Measurements from ENCODE around the gene BASP1. TPM values are rescaled to one million over a fixed set of nuclear protein-coding genes. Genes with fewer than 3 reads are reported as not detected.

The BASP1 gene
- total RNA-seq, 4 donors from 2014 or later, result 46.0 to 54.6 (median 49.8) TPM

- H3K27ac ChIP-seq, result no peak overlapping the region
These were observed 3.5 kb upstream of the BASP1 start for GRCh38 chr5:17213938-17214337.

GRCh38 chr5:17214893-17215292 lies 2.5 kb upstream of the BASP1 start:
- Histone ChIP-seq H3K4me1 (peaks cover 0 to 27% (median 3%) of the 10 kb centered on the region in 4 donors), H3K27me3 (peaks cover 0 to 30% of the 10 kb centered on the region in 2 donors), H3K36me3 (no peaks in the 10 kb centered on the region), H3K9me3 (no peaks in the 10 kb centered on the region), H3K27ac (no peak overlapping the region), H3K4me3 (no peak overlapping the region)
- 90% methylated on average over 2 of the region's 2 CpGs for WGBS, 2 donors
- TF ChIP-seq POLR2A (IDR thresholded peaks at IDR 0.05) (no peak), CTCF (IDR thresholded peaks at IDR 0.05) (no peak), EP300 (IDR thresholded peaks at IDR 0.05) (no peak)
- no peak for DNase-seq (ENCODE audit: low spot score in 2 of 2)

More at GRCh38 chr5:17213938-17214337, 3.5 kb upstream of the BASP1 start:
- no peak for DNase-seq (ENCODE audit: low spot score in 2 of 2)
- WGBS, 2 donors, result 78 to 84% methylated on average over 2 of the region's 2 CpGs
- Histone ChIP-seq H3K27me3 (peaks cover 0 to 21% of the 10 kb centered on the region in 2 donors), H3K4me3 (no peak overlapping the region), H3K4me1 (peaks cover 0 to 24% (median 3%) of the 10 kb centered on the region in 4 donors), H3K9me3 (no peaks in the 10 kb centered on the region), H3K36me3 (no peaks in the 10 kb centered on the region)
- TF ChIP-seq CTCF (IDR thresholded peaks at IDR 0.05), result no peak
- no peak for TF ChIP-seq EP300 (IDR thresholded peaks at IDR 0.05)
- no peak for TF ChIP-seq POLR2A (IDR thresholded peaks at IDR 0.05)

DNA sequence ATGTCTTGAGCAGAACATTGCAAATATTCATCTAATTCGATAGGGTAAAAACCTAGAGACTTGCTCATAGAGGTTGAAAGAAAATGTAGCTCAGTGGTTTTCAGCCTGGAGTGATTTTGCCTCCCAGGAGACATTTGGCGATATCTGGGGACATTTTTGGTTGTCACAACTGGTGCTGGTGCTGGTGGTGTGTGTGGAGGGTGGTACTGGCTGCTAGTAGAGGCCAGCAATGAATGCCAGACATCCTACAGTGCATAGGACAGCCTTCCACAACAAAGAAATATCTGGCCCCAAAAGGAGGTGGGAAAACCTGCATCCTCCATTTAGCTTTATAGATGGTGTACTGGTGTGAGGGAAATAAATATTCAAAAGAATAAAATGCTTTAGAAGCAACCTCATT lies 2.1 kb upstream of the BASP1 start:
- WGBS, 2 donors, result 76 to 83% methylated on average over 2 of the region's 2 CpGs
- Histone ChIP-seq H3K4me1 (peaks cover 0 to 27% (median 3%) of the 10 kb centered on the region in 4 donors), H3K4me3 (no peak overlapping the region), H3K27me3 (peaks cover 0 to 33% of the 10 kb centered on the region in 2 donors), H3K27ac (no peak overlapping the region), H3K9me3 (no peaks in the 10 kb centered on the region), H3K36me3 (no peaks in the 10 kb centered on the region)
- TF ChIP-seq EP300 (IDR thresholded peaks at IDR 0.05) (no peak), POLR2A (IDR thresholded peaks at IDR 0.05) (no peak), CTCF (IDR thresholded peaks at IDR 0.05) (no peak)
- no peak for DNase-seq (ENCODE audit: low spot score in 2 of 2)

DNA sequence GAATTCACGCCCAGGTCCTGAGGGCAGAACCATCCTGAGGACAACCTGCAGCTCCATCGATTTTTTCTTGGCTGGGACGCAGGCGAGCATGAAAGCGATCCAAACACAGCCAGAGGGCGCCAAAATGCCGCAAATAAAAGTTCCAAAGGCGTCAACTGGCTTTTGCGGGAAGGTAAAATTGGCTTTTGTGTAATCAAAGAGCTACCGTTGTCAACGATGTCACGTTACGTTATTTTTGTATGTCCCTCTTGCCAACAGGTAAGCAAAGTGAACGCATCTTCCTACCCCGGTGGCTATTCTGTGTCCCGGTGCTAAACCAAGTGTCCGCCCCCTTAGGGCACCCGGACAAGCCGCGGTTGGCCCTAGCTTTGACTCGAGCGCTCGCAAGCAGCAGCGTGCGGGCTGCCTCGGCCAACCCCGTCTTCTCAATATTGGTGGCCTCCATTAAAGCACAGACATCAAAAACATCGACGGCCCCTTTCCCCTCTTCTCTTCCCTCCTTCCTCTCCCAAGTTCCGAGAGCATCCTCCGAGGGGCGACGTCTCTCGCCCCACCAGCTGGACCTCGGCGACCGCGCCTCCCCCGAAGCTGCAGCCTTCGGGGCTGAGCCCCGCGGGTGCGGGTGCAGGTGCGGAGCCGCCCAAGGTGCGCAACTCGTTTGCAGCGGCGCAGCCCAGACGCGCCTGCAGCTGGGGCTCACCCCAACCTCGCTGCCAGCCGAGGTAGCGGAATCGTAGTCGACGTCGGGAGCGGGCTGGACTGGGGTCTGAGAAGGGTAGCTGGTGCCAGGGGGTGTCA lies 1.1 kb upstream of the BASP1 start:
- H3K27me3 ChIP-seq, result peaks cover 0 to 33% of the 10 kb centered on the region in 2 donors
- no peaks in the 10 kb centered on the region for H3K9me3 ChIP-seq
- peak in 1 of 2 donors; percentile 14 for TF ChIP-seq EP300 (IDR thresholded peaks at IDR 0.05)
- no peak for TF ChIP-seq POLR2A (IDR thresholded peaks at IDR 0.05)
- peak; percentile 59 to 84 (median 72) for TF ChIP-seq CTCF (IDR thresholded peaks at IDR 0.05)
- H3K4me1 ChIP-seq, result peaks cover 0 to 27% (median 3%) of the 10 kb centered on the region in 4 donors
- H3K36me3 ChIP-seq, result no peaks in the 10 kb centered on the region
- DNase-seq (ENCODE audit: low spot score in 2 of 2), result peak; percentile 58 to 79
- WGBS, 2 donors, result 1 to 2% methylated on average over 31 to 57 of the region's 59 CpGs
- H3K27ac ChIP-seq, result peak overlapping the region in 3 of 4 donors; percentile 8 to 69 (median 46)
- H3K4me3 ChIP-seq, result peak overlapping the region; percentile 15 to 62 (median 44)

GRCh38 chr5:17216974-17217492 lies 398 bp upstream of the BASP1 start:
- no peaks in the 10 kb centered on the region for H3K36me3 ChIP-seq
- peak overlapping the region in 3 of 4 donors; percentile 31 to 69 (median 46) for H3K27ac ChIP-seq
- peaks cover 0 to 33% of the 10 kb centered on the region in 2 donors for H3K27me3 ChIP-seq
- H3K4me3 ChIP-seq, result peak overlapping the region; percentile 27 to 62 (median 58)
- no peaks in the 10 kb centered on the region for H3K9me3 ChIP-seq
- WGBS, 2 donors, result 1% methylated on average over 13 to 18 of the region's 22 CpGs
- DNase-seq (ENCODE audit: low spot score in 2 of 2), result no peak
- TF ChIP-seq EP300 (IDR thresholded peaks at IDR 0.05), result no peak
- TF ChIP-seq POLR2A (IDR thresholded peaks at IDR 0.05), result no peak
- peak in 2 of 5 experiments; percentile 23 to 43 for TF ChIP-seq CTCF (IDR thresholded peaks at IDR 0.05)
- peaks cover 0 to 27% (median 3%) of the 10 kb centered on the region in 4 donors for H3K4me1 ChIP-seq
